C4-2B (cell line): ENCODE results near the gene RASA4B.
"Not testable (repeated sequence)": the region's sequence is repeated elsewhere in the genome, so short reads cannot be mapped to it uniquely, and the experiment has no call there.

ENCODE experiments used
- ZFX ChIP-seq: fragments of 450-650 bp; IDR thresholded peaks from 2 replicates; pipeline ENCODE4 v1.6.1; 2017
- TF ChIP-seq, protein P1 (sequence below): fragments of 450-650 bp; conservative IDR thresholded peaks from 2 replicates; pipeline ENCODE4 v1.5.1; 2017; ENCODE audit warnings: mild to moderate bottlenecking

DNA sequence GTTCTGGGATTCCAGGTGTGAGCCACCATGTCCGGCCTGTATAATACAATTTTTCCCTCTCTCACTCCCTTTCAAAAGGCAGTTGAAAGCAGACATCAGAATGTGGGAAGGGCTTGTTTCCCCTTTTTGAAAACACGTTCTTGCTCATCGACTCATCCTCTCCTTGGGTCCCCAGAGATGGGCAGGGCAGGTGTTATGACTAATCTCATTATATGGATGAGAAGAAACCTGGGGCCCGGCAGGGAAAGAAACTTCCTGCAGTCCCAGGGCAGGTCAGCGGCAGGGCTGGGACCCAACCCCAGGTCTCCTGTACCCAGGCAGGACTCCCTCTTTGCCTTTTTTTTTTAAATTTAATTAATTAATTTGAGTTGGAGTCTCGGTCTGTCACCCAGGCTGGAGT is 28.8 kb upstream of the RASA4B start:
- TF ChIP-seq, protein P1, sequence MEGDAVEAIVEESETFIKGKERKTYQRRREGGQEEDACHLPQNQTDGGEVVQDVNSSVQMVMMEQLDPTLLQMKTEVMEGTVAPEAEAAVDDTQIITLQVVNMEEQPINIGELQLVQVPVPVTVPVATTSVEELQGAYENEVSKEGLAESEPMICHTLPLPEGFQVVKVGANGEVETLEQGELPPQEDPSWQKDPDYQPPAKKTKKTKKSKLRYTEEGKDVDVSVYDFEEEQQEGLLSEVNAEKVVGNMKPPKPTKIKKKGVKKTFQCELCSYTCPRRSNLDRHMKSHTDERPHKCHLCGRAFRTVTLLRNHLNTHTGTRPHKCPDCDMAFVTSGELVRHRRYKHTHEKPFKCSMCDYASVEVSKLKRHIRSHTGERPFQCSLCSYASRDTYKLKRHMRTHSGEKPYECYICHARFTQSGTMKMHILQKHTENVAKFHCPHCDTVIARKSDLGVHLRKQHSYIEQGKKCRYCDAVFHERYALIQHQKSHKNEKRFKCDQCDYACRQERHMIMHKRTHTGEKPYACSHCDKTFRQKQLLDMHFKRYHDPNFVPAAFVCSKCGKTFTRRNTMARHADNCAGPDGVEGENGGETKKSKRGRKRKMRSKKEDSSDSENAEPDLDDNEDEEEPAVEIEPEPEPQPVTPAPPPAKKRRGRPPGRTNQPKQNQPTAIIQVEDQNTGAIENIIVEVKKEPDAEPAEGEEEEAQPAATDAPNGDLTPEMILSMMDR: not testable (repeated sequence)
- TF ChIP-seq ZFX: not testable (repeated sequence)
